Hepatocyte (in vitro differentiated cells): ENCODE results near the gene DNAJC9. TPM values are rescaled to one million over a fixed set of nuclear protein-coding genes. Genes with fewer than 3 reads are reported as not detected.

Experiments
- DNase-seq: peaks from one replicate; pipeline ENCODE4 v3.0.0-alpha.2; 2016; ENCODE audit warnings: low spot score
- H2AFZ ChIP-seq: fragments of 200-600 bp; sonication (generic); 2 replicates; pipeline ENCODE4 v1.6.0; 2016; ENCODE audit warnings: antibody characterized with exemption, mild to moderate bottlenecking
- H3K27ac ChIP-seq: fragments of 200-600 bp; sonication (generic); 2 replicates; pipeline ENCODE4 v1.5.1; 2016; ENCODE audit warnings: mild to moderate bottlenecking
- H3K27me3 ChIP-seq: fragments of 200-600 bp; sonication (generic); 2 replicates; pipeline ENCODE4 v1.6.1; 2016
- H3K36me3 ChIP-seq: fragments of 200-600 bp; sonication (generic); replicated peaks from 2 replicates; pipeline ENCODE4 v1.5.1; 2016; ENCODE audit warnings: low read depth; ENCODE audit not compliant: insufficient read depth
- H3K4me1 ChIP-seq: fragments of 200-600 bp; sonication (generic); 2 replicates; pipeline ENCODE4 v1.5.1; 2016; ENCODE audit warnings: mild to moderate bottlenecking, moderate library complexity; ENCODE audit not compliant: insufficient read depth
- H3K4me2 ChIP-seq: fragments of 200-600 bp; sonication (generic); 2 replicates; pipeline ENCODE4 v1.6.0; 2016
- H3K4me3 ChIP-seq: fragments of 200-600 bp; sonication (generic); 2 replicates; pipeline ENCODE4 v1.5.1; 2016; ENCODE audit warnings: mild to moderate bottlenecking
- H3K79me2 ChIP-seq: fragments of 200-600 bp; sonication (generic); 2 replicates; pipeline ENCODE4 v1.6.0; 2017; ENCODE audit warnings: mild to moderate bottlenecking
- H3K9me2 ChIP-seq: fragments of 200-600 bp; sonication (generic); replicated peaks from 2 replicates; pipeline ENCODE4 v1.6.0; 2017; ENCODE audit warnings: mild to moderate bottlenecking; ENCODE audit not compliant: insufficient read depth
- H3K9me3 ChIP-seq: fragments of 200-600 bp; sonication (generic); 2 replicates; pipeline ENCODE4 v1.5.1; 2016; ENCODE audit warnings: low read depth, mild to moderate bottlenecking
- H4K20me1 ChIP-seq: fragments of 200-600 bp; sonication (generic); 2 replicates; pipeline ENCODE4 v1.6.0; 2016; ENCODE audit warnings: mild to moderate bottlenecking; ENCODE audit not compliant: insufficient read depth, poor library complexity, severe bottlenecking
- CTCF ChIP-seq: fragments of 200-600 bp; sonication (generic); IDR thresholded peaks from 2 replicates; pipeline ENCODE4 v1.5.1; 2016; ENCODE audit warnings: antibody characterized with exemption, mild to moderate bottlenecking; ENCODE audit not compliant: poor library complexity
- EZH2 ChIP-seq: fragments of 200-600 bp; sonication (generic); IDR thresholded peaks from 2 replicates; pipeline ENCODE4 v1.6.1; 2016; ENCODE audit warnings: antibody characterized with exemption, mild to moderate bottlenecking, borderline replicate concordance
- EZH2phosphoT487 ChIP-seq: fragments of 200-600 bp; sonication (generic); IDR thresholded peaks from one replicate; pipeline ENCODE4 v1.6.1; 2018; ENCODE audit warnings: antibody characterized with exemption, mild to moderate bottlenecking, low read depth, moderate library complexity; ENCODE audit not compliant: unreplicated experiment, severe bottlenecking
- WGBS: methylation state at CpG from one replicate; pipeline ENCODE4 v1.1.6; 2016; ENCODE audit warnings: low lambda C conversion rate; ENCODE audit errors: missing lambda C conversion rate; 5-methylcytosine and 5-hydroxymethylcytosine counted together
- polyA plus RNA-seq: library from polyadenylated mRNA; unstranded; fragments of >200 nt; fragmentation: Nextera tagmentation; extraction: Ambion mirVana; gene quantifications from 2 replicates; pipeline ENCODE4 v1.2.1, GENCODE V29; 2016
- total RNA-seq: library from RNA; depleted of rRNA; stranded (reverse); fragments of >200 nt; gene quantifications from 2 replicates; pipeline ENCODE4 v1.2.3, GENCODE V29; 2014

Gene DNAJC9
- total and polyA plus RNA-seq, 2 experiments from 2014 or later: 17.8 to 27.2 TPM

DNA sequence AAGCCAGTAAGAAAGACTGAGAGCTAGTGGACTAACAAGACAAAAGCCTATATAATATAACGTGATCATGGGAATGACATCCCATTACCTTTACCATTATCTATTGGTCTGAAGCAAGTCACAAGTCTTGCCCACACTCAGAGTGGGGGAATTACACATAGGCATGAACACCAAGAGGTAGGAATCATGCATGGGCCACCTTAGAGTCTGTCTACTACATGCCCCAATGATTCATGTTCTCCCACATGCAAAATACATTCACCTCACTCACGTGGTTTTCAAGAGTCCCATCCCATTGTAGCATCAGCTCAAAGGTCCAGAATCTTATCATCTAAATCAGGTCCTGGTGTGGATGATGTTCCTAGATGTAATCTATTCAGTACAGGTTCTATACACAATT lies 29.4 kb downstream of the DNAJC9 start:
- H3K9me2 ChIP-seq: no peaks in the 10 kb centered on the region
- 85% methylated on average over 2 of the region's 2 CpGs for WGBS
- no peak overlapping the region for H3K4me3 ChIP-seq
- H3K27me3 ChIP-seq: no peaks in the 10 kb centered on the region
- no peak overlapping the region for H3K4me2 ChIP-seq
- H3K79me2 ChIP-seq: no peaks in the 10 kb centered on the region
- no peak for DNase-seq
- H4K20me1 ChIP-seq: no peaks in the 10 kb centered on the region
- H3K27ac ChIP-seq: no peak overlapping the region
- no peak for TF ChIP-seq CTCF
- TF ChIP-seq EZH2: no peak
- TF ChIP-seq EZH2phosphoT487: no peak
- H2AFZ ChIP-seq: no peak overlapping the region
- H3K36me3 ChIP-seq: no peaks in the 10 kb centered on the region
- no peaks in the 10 kb centered on the region for H3K9me3 ChIP-seq
- no peaks in the 10 kb centered on the region for H3K4me1 ChIP-seq

GRCh38 chr10:73215749-73216148 lies 31.3 kb downstream of the DNAJC9 start:
- H3K4me2 ChIP-seq: no peak overlapping the region
- TF ChIP-seq EZH2: no peak
- no peak for TF ChIP-seq CTCF
- no peak for TF ChIP-seq EZH2phosphoT487
- no peaks in the 10 kb centered on the region for H3K36me3 ChIP-seq
- no peaks in the 10 kb centered on the region for H3K9me2 ChIP-seq
- H3K4me1 ChIP-seq: no peaks in the 10 kb centered on the region
- 92% methylated on average over 1 of the region's 1 CpG for WGBS
- H3K9me3 ChIP-seq: no peaks in the 10 kb centered on the region
- no peak overlapping the region for H2AFZ ChIP-seq
- H4K20me1 ChIP-seq: no peaks in the 10 kb centered on the region
- H3K79me2 ChIP-seq: no peaks in the 10 kb centered on the region
- DNase-seq: no peak
- no peak overlapping the region for H3K4me3 ChIP-seq
- no peaks in the 10 kb centered on the region for H3K27me3 ChIP-seq
- H3K27ac ChIP-seq: no peak overlapping the region

DNA sequence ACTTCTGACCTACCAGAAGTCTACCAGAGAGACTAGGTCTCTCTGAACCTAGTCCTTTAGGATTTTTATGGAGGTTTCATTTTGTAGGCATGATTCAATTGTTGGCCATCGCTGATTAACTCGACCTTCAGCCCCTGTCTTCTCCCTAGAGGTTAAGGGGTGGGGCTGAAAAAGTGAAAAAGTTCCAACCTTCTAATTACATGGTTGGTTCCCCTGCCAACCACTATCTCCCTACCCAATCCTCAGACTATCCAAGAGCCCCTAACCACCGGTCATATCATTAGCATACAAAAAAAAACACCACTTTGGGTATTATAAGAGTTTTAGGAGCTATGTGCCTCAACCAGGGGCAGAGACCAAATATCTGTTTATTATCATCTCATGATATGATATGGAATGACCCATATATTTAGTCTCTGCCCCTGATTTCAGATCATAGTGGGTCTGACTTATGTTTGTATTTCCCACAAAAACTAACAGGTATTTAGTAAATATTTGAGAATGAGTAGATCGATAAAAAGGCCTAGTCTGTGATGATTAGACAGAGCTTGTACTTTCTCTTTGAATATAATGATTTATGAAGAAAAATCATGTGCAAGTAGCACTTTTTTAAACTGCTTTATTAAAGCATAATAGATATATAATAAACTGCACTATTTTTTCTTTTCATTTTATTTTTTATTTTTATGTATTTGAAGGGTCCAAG lies 35.8 kb downstream of the DNAJC9 start:
- H3K79me2 ChIP-seq: no peaks in the 10 kb centered on the region
- no peaks in the 10 kb centered on the region for H3K36me3 ChIP-seq
- no peak for DNase-seq
- WGBS: 88% methylated on average over 4 of the region's 4 CpGs
- no peak overlapping the region for H3K4me2 ChIP-seq
- no peaks in the 10 kb centered on the region for H4K20me1 ChIP-seq
- no peak overlapping the region for H2AFZ ChIP-seq
- no peaks in the 10 kb centered on the region for H3K27me3 ChIP-seq
- H3K27ac ChIP-seq: no peak overlapping the region
- H3K9me2 ChIP-seq: no peaks in the 10 kb centered on the region
- TF ChIP-seq CTCF: no peak
- TF ChIP-seq EZH2phosphoT487: no peak
- TF ChIP-seq EZH2: no peak
- no peaks in the 10 kb centered on the region for H3K4me1 ChIP-seq
- no peak overlapping the region for H3K4me3 ChIP-seq
- no peaks in the 10 kb centered on the region for H3K9me3 ChIP-seq
